Muscle layer of colon (tissue), 2 donors: ENCODE data around the gene REEP6.
A peak's percentile ranks its signal among the peaks of the same experiment; 100 is the strongest.
"Not testable (repeated sequence)": the region's sequence is repeated elsewhere in the genome, so short reads cannot be mapped to it uniquely, and the experiment has no call there.

Source experiments
- H3K27ac ChIP-seq: one replicate; pipeline ENCODE4 v1.7.0; 2013; ENCODE audit warnings: low read depth, mild to moderate bottlenecking, low read length, moderate library complexity
- H3K27me3 ChIP-seq, 2 donors: one replicate each; pipeline ENCODE4 v1.7.0; 2013; ENCODE audit warnings: low read length in 2 of 2, mild to moderate bottlenecking in 2 of 2; ENCODE audit not compliant: insufficient read depth in 2 of 2, control insufficient read depth in 1 of 2
- H3K36me3 ChIP-seq: one replicate; pipeline ENCODE4 v1.7.0; 2013; ENCODE audit warnings: mild to moderate bottlenecking, low read length; ENCODE audit not compliant: insufficient read depth
- H3K4me1 ChIP-seq: one replicate; pipeline ENCODE4 v1.7.0; 2013; ENCODE audit warnings: mild to moderate bottlenecking, low read length; ENCODE audit not compliant: insufficient read depth
- H3K4me3 ChIP-seq, 2 donors: one replicate each; pipeline ENCODE4 v1.7.0; 2013; ENCODE audit warnings: low read length in 2 of 2, low read depth in 1 of 2, mild to moderate bottlenecking in 1 of 2, moderate library complexity in 1 of 2
- H3K9ac ChIP-seq: one replicate; pipeline ENCODE4 v1.7.0; 2013; ENCODE audit warnings: low read length
- H3K9me3 ChIP-seq: one replicate; pipeline ENCODE4 v1.7.0; 2013; ENCODE audit warnings: mild to moderate bottlenecking, low read length
- donor health status: abdominal sarcoma.
- donor health status: Adenocarcinoma of cecum.

REEP6 gene

DNA sequence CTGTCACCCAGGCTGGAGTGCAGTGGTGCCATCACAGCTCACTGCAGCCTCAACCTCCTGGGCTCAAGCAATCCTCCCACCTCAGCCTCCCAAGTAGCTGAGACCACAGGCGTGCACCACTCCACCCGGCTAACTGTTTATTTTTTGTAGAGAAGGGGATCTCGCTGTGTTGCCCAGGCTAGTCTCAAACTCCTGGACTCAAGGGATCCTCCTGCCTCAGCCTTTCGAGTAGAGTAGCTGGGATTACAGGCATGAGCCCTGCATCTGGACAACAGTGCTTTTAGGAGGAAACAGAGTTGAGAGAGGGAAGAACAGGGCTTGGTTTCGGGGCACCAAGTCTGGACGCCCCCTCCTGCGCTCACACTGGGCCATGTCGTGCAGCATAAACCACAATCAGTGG is 28.8 kb downstream of the REEP6 start:
- not testable (repeated sequence) for H3K4me3 ChIP-seq, H3K4me1 ChIP-seq, H3K9ac ChIP-seq, H3K36me3 ChIP-seq, H3K27ac ChIP-seq, H3K9me3 ChIP-seq
- peaks cover 6 to 28% of the 10 kb centered on the region in 2 donors for H3K27me3 ChIP-seq

DNA sequence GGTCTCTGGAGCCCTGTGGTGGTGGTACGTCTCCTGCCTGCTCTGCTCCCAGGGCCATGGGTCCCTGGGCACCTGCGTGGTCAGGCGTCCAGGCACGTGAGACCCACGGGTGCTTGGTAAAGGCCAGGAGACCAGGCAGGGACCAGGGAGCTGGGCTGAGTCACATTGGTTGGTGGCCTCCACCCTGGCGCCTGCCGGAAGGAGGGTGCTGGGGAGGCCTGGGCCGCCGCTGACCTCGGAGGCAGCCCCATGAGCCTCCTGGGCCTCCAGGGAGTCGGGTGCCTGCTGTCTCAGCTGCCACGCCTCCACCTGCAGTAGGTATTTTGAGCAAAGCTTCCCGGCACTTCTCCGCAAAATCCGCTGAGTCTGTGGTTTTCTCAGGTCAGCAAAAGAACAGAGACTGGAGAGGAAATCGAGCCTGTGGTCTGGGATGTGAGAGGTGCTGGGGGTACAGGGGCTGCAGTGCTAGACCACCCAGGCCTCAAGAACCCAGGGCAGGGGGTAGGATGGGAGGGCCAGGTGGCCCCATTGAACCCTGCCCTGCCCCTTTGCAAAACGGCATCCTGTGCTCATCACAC is 29.3 kb downstream of the REEP6 start:
- Histone ChIP-seq H3K4me1 (peaks cover 3% of the 10 kb centered on the region), H3K27ac (no peak overlapping the region), H3K36me3 (no peaks in the 10 kb centered on the region), H3K27me3 (peaks cover 9 to 28% of the 10 kb centered on the region in 2 donors), H3K9ac (no peak overlapping the region), H3K9me3 (no peaks in the 10 kb centered on the region), H3K4me3 (no peak overlapping the region)

DNA sequence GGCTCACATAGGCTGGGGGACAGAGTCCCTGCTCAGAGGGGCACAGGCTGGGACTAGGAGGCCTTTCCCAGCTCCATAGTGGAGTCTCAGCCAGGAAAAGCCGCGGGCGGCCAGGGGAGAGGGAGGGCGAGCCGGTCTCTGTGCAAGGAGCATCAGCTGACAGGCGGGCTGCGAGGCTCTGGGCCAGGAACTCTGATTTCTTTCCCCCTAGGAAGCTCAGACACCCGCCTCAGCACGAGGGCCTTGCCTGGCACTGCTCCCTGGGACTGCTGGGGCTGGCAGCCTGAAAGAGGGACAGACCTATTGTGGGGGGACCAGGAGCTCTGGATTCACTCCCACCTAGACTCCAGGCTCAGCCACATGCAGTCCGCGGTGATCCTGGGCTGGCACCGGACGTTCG is 30.7 kb downstream of the REEP6 start:
- Histone ChIP-seq H3K36me3 (no peaks in the 10 kb centered on the region), H3K27ac (no peak overlapping the region), H3K9me3 (no peaks in the 10 kb centered on the region), H3K4me1 (peaks cover 3% of the 10 kb centered on the region), H3K27me3 (peaks cover 20 to 39% of the 10 kb centered on the region in 2 donors), H3K9ac (no peak overlapping the region), H3K4me3 (no peak overlapping the region)

DNA sequence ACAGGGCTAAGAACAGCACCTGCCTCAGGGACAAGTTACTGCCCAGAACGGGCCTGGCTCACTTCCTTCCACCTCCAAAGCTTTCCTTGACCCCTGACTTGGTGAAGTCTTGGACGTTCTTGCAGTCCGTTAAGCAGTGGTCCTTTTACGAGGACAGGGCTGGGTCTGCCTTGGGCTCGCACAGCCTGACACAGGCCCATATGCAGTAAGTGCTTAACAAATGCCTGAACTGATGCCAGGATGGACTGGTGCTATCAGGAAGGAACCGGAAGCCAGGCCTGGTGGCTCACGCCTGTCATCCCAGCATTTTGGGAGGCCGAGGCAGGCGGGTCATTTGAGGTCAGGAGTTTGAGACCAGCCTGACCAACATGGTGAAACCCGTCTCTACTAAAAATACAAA is 31.1 kb downstream of the REEP6 start:
- Histone ChIP-seq H3K4me1 (peaks cover 3% of the 10 kb centered on the region), H3K9ac (no peak overlapping the region), H3K4me3 (no peak overlapping the region), H3K27me3 (peaks cover 20 to 44% of the 10 kb centered on the region in 2 donors), H3K27ac (no peak overlapping the region), H3K36me3 (no peaks in the 10 kb centered on the region), H3K9me3 (no peaks in the 10 kb centered on the region)

DNA sequence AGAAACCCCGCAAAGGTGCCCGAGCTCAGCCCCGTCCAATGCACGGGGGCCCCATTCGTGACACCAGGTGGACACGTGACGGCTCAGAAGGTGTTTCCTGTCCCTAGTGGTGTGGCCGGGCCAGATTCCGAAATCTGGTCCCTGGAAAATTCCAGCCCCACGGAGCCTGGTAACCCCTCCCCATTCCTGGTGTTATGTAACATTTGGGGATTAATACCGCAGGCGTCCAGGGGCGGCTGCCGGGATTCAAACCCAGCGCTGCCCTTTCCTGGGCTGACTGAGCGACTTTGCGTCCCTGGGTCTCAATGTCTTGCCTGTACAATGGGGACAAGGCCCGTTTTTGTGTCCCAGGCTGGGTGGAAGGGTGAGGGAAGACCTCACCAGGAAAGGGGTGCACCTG is 31.9 kb downstream of the REEP6 start:
- Histone ChIP-seq H3K9me3 (no peaks in the 10 kb centered on the region), H3K27me3 (peaks cover 20 to 49% of the 10 kb centered on the region in 2 donors), H3K27ac (no peak overlapping the region), H3K4me3 (no peak overlapping the region), H3K36me3 (no peaks in the 10 kb centered on the region), H3K9ac (no peak overlapping the region), H3K4me1 (peaks cover 3% of the 10 kb centered on the region)

DNA sequence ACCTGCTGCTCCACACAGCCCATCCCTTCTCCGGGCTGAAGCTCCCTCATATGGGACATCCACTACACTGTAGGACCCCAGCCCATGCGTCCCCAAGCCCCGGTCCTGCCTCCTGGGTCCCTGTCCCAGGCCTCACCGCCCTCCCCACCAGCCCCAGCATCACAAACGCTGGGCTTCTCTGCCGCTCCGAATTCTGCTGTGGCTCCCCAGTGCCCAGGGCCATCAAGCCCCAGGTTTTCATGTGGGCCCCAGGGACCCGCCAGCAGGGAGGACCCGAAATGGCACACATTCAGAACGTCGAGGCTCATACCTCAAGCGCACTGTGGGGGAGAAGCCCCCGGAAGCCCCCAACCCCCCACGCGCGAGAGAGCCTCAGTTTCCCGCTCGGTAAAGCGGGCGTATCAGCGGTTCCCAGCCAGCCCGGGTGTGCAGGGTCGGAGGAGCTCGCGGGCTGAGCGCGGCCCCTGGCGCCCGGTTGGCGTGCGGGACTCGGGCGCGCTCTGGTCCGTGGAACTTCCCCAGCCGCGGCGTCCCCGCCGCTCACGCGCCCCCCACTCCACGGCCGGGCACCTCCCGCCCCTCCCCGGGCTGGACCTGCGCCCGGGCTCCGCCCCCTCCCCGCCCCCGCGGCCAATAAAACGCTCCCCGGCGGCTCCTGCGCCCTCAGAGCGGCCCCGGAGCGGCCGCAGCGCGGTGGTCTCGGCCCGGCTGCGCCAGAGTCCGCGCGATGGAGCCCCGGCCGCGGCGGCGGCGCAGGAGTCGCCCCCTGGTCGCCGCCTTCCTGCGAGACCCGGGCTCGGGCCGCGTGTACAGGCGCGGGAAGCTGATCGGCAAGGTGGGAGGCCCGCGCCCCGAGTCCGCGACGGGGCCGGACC is 32.7 kb downstream of the REEP6 start, which contains the start of gene PLK5:
Gene PLK5 (plus strand): TSS at position 666 of the 875 bp plus-strand sequence. CDS start 2,920 bp downstream, outside the sequence.
- Histone ChIP-seq H3K27ac (no peak within 1 kb of the TSS), H3K27me3 (peaks cover 20 to 51% of the 10 kb centered on the region in 2 donors), H3K9me3 (no peaks in the 10 kb centered on the region), H3K4me1 (peaks cover 3% of the 10 kb centered on the region), H3K9ac (no peak within 1 kb of the TSS), H3K36me3 (no peaks in the 10 kb centered on the region), H3K4me3 (peak within 1 kb of the TSS in 1 of 2 donors; percentile 20)

DNA sequence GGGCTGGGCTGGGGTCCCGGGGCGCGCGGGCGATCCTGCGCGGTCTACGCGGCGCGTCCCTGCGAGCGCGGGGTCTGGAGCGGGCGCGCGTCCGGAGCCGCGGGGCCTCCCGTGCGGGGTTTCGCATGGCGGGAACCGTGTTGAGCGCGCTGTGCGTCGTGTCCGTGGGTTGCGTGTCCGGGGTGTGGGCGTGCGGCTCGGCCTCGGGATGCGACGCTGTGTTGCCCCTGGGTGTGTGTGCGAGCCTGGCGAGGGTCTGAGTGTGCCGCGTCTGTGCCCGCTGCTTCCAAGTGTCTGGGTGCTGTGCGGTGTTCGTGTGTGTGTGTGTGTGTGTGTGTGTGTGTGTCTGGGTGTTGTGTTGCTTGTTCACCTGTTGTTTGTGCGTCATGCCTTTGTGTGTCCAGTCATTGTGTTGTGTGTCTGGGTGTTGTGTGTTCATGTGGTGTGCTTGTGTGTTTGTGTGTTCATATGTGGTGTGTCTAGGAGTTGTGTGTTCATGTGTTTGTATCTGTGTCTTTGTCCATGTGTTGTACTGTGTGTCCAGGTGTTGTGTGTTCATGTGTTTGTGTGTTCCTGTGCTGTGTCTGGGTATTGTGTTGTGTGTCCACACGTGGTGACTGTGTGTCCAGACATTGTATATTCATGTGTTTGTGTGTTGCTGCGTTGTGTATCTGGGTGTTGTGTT is 33.4 kb downstream of the REEP6 start:
- no peak overlapping the region for H3K27ac ChIP-seq
- no peaks in the 10 kb centered on the region for H3K36me3 ChIP-seq
- H3K9me3 ChIP-seq, result no peaks in the 10 kb centered on the region
- H3K9ac ChIP-seq, result no peak overlapping the region
- H3K4me3 ChIP-seq, result peak overlapping the region in 1 of 2 donors; percentile 20
- peaks cover 20 to 56% of the 10 kb centered on the region in 2 donors for H3K27me3 ChIP-seq
- H3K4me1 ChIP-seq, result peaks cover 3% of the 10 kb centered on the region

DNA sequence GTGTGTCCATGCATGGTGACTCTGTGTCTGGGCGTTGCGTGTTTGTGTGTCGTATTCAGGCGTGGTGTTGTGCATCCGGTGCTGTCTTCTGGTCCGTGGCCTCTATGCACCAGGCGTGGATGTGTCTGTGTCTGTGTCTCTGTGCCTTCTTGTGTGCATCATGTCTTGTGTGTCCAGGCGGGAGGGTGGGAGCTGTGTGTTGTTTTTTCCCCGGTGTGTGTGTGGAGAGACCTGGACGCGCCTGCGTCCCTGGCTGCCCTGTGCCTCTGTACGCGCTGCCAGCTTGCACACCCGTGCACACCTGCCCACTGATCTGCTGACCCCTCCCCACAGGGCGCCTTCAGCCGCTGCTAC is 34.0 kb downstream of the REEP6 start:
- H3K36me3 ChIP-seq, result no peaks in the 10 kb centered on the region
- no peak overlapping the region for H3K4me3 ChIP-seq
- H3K4me1 ChIP-seq, result peaks cover 3% of the 10 kb centered on the region
- peaks cover 20 to 56% of the 10 kb centered on the region in 2 donors for H3K27me3 ChIP-seq
- H3K9me3 ChIP-seq, result no peaks in the 10 kb centered on the region
- no peak overlapping the region for H3K9ac ChIP-seq
- no peak overlapping the region for H3K27ac ChIP-seq

DNA sequence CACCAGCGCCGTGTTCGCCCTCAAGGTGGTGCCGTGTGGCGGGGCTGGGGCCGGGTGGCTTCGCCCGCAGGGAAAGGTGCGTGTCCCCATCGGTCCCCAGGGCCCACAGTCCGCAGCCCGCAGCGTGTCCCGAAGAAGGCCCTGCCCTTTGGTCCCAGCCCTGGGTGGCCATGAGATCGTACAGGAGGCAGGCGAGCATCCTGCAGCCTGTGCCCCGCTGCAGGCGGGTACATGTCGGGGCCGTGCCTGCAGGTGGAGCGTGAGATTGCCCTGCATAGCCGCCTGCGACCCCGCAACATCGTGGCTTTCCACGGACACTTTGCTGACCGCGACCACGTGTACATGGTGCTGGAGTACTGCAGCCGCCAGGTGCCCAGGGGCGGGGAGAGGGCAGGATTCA is 34.4 kb downstream of the REEP6 start:
- H3K36me3 ChIP-seq, result no peaks in the 10 kb centered on the region
- no peak overlapping the region for H3K4me3 ChIP-seq
- H3K9ac ChIP-seq, result no peak overlapping the region
- H3K27ac ChIP-seq, result no peak overlapping the region
- no peaks in the 10 kb centered on the region for H3K9me3 ChIP-seq
- peaks cover 3% of the 10 kb centered on the region for H3K4me1 ChIP-seq
- peaks cover 20 to 52% of the 10 kb centered on the region in 2 donors for H3K27me3 ChIP-seq

DNA sequence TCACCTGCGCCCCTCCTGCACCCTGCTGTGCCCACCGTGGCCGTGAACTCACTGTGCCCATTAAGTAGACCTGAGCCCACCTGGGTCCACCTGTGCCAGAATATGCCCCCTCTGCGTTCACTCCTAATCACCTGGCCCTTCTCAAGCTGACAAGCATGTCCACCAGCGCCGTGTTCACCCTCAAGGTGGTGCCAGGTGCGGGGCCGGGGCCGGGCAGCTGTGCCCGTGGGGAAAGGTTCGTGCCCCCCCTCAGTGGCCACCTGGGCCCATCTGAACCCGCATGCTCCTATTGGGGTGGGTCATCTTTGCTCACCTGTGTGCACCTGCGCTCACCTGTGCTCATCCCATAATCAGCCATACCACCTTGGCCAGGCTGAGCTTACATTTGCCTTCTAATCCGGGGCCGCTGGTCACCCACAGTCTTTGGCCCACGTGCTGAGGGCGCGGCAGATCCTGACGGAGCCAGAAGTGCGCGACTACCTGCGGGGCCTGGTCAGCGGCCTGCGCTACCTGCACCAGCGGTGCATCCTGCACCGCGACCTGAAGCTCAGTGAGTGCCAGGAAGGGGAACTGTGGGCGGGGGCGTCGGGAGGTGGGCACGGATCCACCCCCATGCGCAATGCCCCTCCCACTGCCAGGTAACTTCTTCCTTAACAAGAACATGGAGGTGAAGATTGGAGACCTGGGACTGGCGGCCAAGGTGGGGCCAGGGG is 35.2 kb downstream of the REEP6 start:
- H3K27ac ChIP-seq, result no peak overlapping the region
- peaks cover 20 to 52% of the 10 kb centered on the region in 2 donors for H3K27me3 ChIP-seq
- peaks cover 3% of the 10 kb centered on the region for H3K4me1 ChIP-seq
- no peak overlapping the region for H3K9ac ChIP-seq
- H3K4me3 ChIP-seq, result no peak overlapping the region
- H3K36me3 ChIP-seq, result no peaks in the 10 kb centered on the region
- H3K9me3 ChIP-seq, result no peaks in the 10 kb centered on the region
